Aorta (tissue), 5 donors: Measurements from ENCODE around the gene ZBTB18. TPM values are rescaled to one million over a fixed set of nuclear protein-coding genes. Genes with fewer than 3 reads are reported as not detected.

ENCODE experiments used
- ATAC-seq: fragments of 200-7000 bp; cut with Tn5 transposase; one replicate; pipeline ENCODE4 v1.9.1; 2022; ENCODE audit warnings: moderate library complexity; ENCODE audit not compliant: low FRiP score
- DNase-seq, 2 donors: peaks; one replicate each; pipeline ENCODE4 v3.0.0-alpha.2; 2020
- H3K27ac ChIP-seq, 2 donors: one replicate each; pipeline ENCODE4 v1.5.1; 2013; ENCODE audit warnings: low read length in 2 of 2, mild to moderate bottlenecking in 2 of 2, moderate library complexity in 2 of 2, control low read depth in 1 of 2, inconsistent platforms in 1 of 2, low read depth in 1 of 2
- H3K27me3 ChIP-seq, 2 donors: one replicate each; pipeline ENCODE4 v1.6.1; 2013; ENCODE audit warnings: control low read depth in 1 of 2, low read length in 1 of 2, mild to moderate bottlenecking in 1 of 2, moderate library complexity in 1 of 2; ENCODE audit not compliant: insufficient read depth in 2 of 2, control insufficient read depth in 1 of 2
- H3K36me3 ChIP-seq, 2 donors: one replicate each; pipeline ENCODE4 v1.6.1; 2013; ENCODE audit warnings: control low read depth in 1 of 2, low read length in 1 of 2, mild to moderate bottlenecking in 1 of 2; ENCODE audit not compliant: insufficient read depth in 2 of 2, control insufficient read depth in 1 of 2
- H3K4me1 ChIP-seq, 2 donors: one replicate each; pipeline ENCODE4 v1.6.1; 2013; ENCODE audit warnings: low read length in 2 of 2, control low read depth in 1 of 2, mild to moderate bottlenecking in 1 of 2, moderate library complexity in 1 of 2; ENCODE audit not compliant: insufficient read depth in 2 of 2, control insufficient read depth in 1 of 2
- H3K4me3 ChIP-seq, 2 donors: one replicate each; pipeline ENCODE4 v1.5.1; 2013; ENCODE audit warnings: low read length in 2 of 2, control low read depth in 1 of 2, mild to moderate bottlenecking in 1 of 2
- H3K9me3 ChIP-seq: one replicate; pipeline ENCODE4 v1.6.1; 2013; ENCODE audit warnings: mild to moderate bottlenecking, low read length; ENCODE audit not compliant: control insufficient read depth
- WGBS, 2 donors: extraction: QIAGEN DNeasy Blood & Tissue Kit; methylation state at CpG; one replicate each; pipeline ENCODE4 v1.1.7; 2013; 5-methylcytosine and 5-hydroxymethylcytosine counted together
- intact Hi-C, 2 donors: fragments of 100-400 bp; cut with DNase I; formaldehyde crosslinking; loops; one replicate each; pipeline versions ENCODE4 v1.14.2 to v1.15.0; 2022
- polyA plus RNA-seq, 2 donors: library from polyadenylated mRNA; stranded (reverse); fragments of 200-250 nt; gene quantifications; one replicate each; pipeline ENCODE4 v1.2.3, GENCODE V29; 2013
- total RNA-seq, 2 donors: library from RNA; stranded (reverse); fragmentation: NEBNext Ultra II Directional; extraction: Animal tissue kit (Norgen Biotek cat#: 25700); gene quantifications; one replicate each; pipeline ENCODE4 v1.2.1, GENCODE V29; 2021
- donor health status: healthy with polysubstance abuse.
- donor health status: Bipolar disorder and iron deficiency.
- donor health status: DM: no; HTN: no; CAD: no.
- donor health status: DM: no; HTN: no; CAD: no.
- donor health status: DM: yes; HTN: yes; CAD: no.

The ZBTB18 gene
- total and polyA plus RNA-seq, 4 donors: 4.3 to 13.2 (median 7.6) TPM

GRCh38 chr1:244047621-244048255 lies 3.3 kb upstream of the ZBTB18 start:
- intact Hi-C loops: loop anchor here (5.0 kb wide), 4 partner anchors 120 to 225 kb away; partner anchors contain the start of gene AKT3 (in 1 of the 2)
- H3K36me3 ChIP-seq: no peaks in the 10 kb centered on the region
- peak overlapping the region; percentile 58 to 82 for H3K4me3 ChIP-seq
- H3K27ac ChIP-seq: peak overlapping the region; percentile 50 to 88
- DNase-seq: peak in 1 of 2 donors; percentile 84
- WGBS, 2 donors: 0 to 1% methylated on average over 54 of the region's 54 CpGs
- H3K27me3 ChIP-seq: no peaks in the 10 kb centered on the region
- H3K4me1 ChIP-seq: no peaks in the 10 kb centered on the region
- ATAC-seq: peak; percentile 72
- no peaks in the 10 kb centered on the region for H3K9me3 ChIP-seq

GRCh38 chr1:244048256-244049161 lies 2.6 kb upstream of the ZBTB18 start:
- no peaks in the 10 kb centered on the region for H3K4me1 ChIP-seq
- no peaks in the 10 kb centered on the region for H3K36me3 ChIP-seq
- intact Hi-C loops: loop anchor here (5.0 kb wide), 4 partner anchors 121 to 224 kb away; partner anchors contain the start of gene AKT3 (in 1 of the 2)
- H3K4me3 ChIP-seq: peak overlapping the region; percentile 99 to 100
- H3K27me3 ChIP-seq: no peaks in the 10 kb centered on the region
- H3K27ac ChIP-seq: no peak overlapping the region
- ATAC-seq (peak; percentile 98), DNase-seq (peak; percentile 99 to 100)
- WGBS, 2 donors: 0 to 1% methylated on average over 11 to 92 of the region's 109 CpGs
- no peaks in the 10 kb centered on the region for H3K9me3 ChIP-seq

- intact Hi-C loops: loop anchor here (5.0 kb wide), 4 partner anchors 122 to 223 kb away; partner anchors contain the start of gene AKT3 (in 1 of the 2)
- H3K27me3 ChIP-seq: no peaks in the 10 kb centered on the region
- 0 to 1% methylated on average over 31 to 76 of the region's 76 CpGs for WGBS, 2 donors
- peak overlapping the region; percentile 99 to 100 for H3K4me3 ChIP-seq
- no peaks in the 10 kb centered on the region for H3K4me1 ChIP-seq
- no peaks in the 10 kb centered on the region for H3K9me3 ChIP-seq
- DNase-seq: peak; percentile 60 to 81
- H3K27ac ChIP-seq: peak overlapping the region in 1 of 2 donors; percentile 17
- ATAC-seq: no peak
- H3K36me3 ChIP-seq: peaks cover 0 to under 1% of the 10 kb centered on the region in 2 donors
Observed at GRCh38 chr1:244049162-244050013, 1.7 kb upstream of the ZBTB18 start.

GRCh38 chr1:244050014-244050834 lies 859 bp upstream of the ZBTB18 start:
- peaks cover 0 to 5% of the 10 kb centered on the region in 2 donors for H3K36me3 ChIP-seq
- H3K9me3 ChIP-seq: no peaks in the 10 kb centered on the region
- DNase-seq (peak in 1 of 2 donors; percentile 71), ATAC-seq (no peak)
- intact Hi-C loops: no loop called here
- WGBS, 2 donors: 2 to 3% methylated on average over 21 of the region's 21 CpGs
- H3K27ac ChIP-seq: no peak overlapping the region
- H3K4me1 ChIP-seq: no peaks in the 10 kb centered on the region
- H3K4me3 ChIP-seq: peak overlapping the region; percentile 99 to 100
- H3K27me3 ChIP-seq: no peaks in the 10 kb centered on the region

- H3K27me3 ChIP-seq: no peaks in the 10 kb centered on the region
- DNase-seq (no peak), ATAC-seq (no peak)
- peaks cover 0 to 5% of the 10 kb centered on the region in 2 donors for H3K36me3 ChIP-seq
- no peak overlapping the region for H3K27ac ChIP-seq
- 30 to 36% methylated on average over 5 of the region's 5 CpGs for WGBS, 2 donors
- no peaks in the 10 kb centered on the region for H3K9me3 ChIP-seq
- no peaks in the 10 kb centered on the region for H3K4me1 ChIP-seq
- intact Hi-C loops: no loop called here
- no peak overlapping the region for H3K4me3 ChIP-seq
Observed at GRCh38 chr1:244052016-244052727, 1.1 kb downstream of the ZBTB18 start.

- intact Hi-C loops: no loop called here
- 74 to 79% methylated on average over 6 of the region's 6 CpGs for WGBS, 2 donors
Observed at GRCh38 chr1:244052728-244053312, 1.7 kb downstream of the ZBTB18 start.

GRCh38 chr1:244053831-244054230 lies 2.7 kb downstream of the ZBTB18 start:
- Histone ChIP-seq H3K9me3 (no peaks in the 10 kb centered on the region), H3K27me3 (no peaks in the 10 kb centered on the region), H3K4me1 (no peaks in the 10 kb centered on the region), H3K36me3 (peaks cover 0 to 5% of the 10 kb centered on the region in 2 donors), H3K27ac (no peak overlapping the region), H3K4me3 (no peak overlapping the region)
- ATAC-seq: no peak
- intact Hi-C loops: no loop called here
- WGBS, 2 donors: 89 to 91% methylated on average over 11 of the region's 11 CpGs
- DNase-seq: no peak

More at GRCh38 chr1:244052728-244053312, 1.7 kb downstream of the ZBTB18 start:
- peaks cover 0 to 5% of the 10 kb centered on the region in 2 donors for H3K36me3 ChIP-seq
- DNase-seq (no peak), ATAC-seq (no peak)
- no peak overlapping the region for H3K4me3 ChIP-seq
- no peaks in the 10 kb centered on the region for H3K9me3 ChIP-seq
- H3K4me1 ChIP-seq: no peaks in the 10 kb centered on the region
- no peak overlapping the region for H3K27ac ChIP-seq
- no peaks in the 10 kb centered on the region for H3K27me3 ChIP-seq
